ENCODE results near the gene LARGE1. TPM values are rescaled to one million over a fixed set of nuclear protein-coding genes. Genes with fewer than 3 reads are reported as not detected.

LARGE1 gene
- total RNA-seq, 2 experiments from 2014 or later, result 0.18 to 0.38 TPM

DNA sequence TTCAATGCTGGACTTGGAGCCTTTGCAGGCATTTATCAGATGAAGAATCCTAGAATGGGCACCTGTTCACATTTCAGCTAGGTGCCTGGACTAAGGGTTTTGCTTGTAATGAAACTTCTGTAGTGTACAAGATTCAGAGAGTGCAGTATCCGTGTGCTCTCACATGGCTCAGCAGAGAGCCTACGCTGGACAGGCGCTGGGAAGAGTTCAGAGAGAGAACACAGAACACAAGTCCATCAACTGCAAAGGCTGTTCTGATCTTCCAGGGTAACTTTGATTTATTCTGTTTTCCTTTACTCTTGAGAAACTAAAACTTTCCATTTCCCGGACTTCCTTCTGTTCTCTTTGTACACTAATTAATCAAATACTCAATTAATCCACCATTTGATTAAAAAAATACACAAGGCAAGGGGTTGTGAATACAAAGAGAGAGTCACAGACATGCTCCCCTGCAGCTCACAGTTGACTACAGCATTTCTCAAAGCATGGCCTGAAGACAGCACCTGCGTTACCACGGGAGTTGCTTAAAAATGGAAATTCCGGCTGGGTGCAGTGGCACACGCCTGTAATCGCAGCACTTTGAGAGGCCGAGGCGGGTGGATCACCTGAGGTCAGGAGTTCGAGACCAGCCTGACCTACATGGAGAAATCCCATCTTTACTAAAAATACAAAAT lies 393.7 kb downstream of the LARGE1 start:
- peaks cover 10% of the 10 kb centered on the region for H3K9me3 Mint-ChIP-seq
- H3K4me1 Mint-ChIP-seq, result no peaks in the 10 kb centered on the region
- H3K36me3 Mint-ChIP-seq (ENCODE audit: low read depth), result no peaks in the 10 kb centered on the region
- ChIA-PET POLR2A (no interaction called here), CTCF (no interaction called here)
- H3K27me3 Mint-ChIP-seq, result no peaks in the 10 kb centered on the region
- H3K4me3 Mint-ChIP-seq, result no peak overlapping the region
- no peak overlapping the region for H3K27ac Mint-ChIP-seq
- DNase-seq, result no peak

DNA sequence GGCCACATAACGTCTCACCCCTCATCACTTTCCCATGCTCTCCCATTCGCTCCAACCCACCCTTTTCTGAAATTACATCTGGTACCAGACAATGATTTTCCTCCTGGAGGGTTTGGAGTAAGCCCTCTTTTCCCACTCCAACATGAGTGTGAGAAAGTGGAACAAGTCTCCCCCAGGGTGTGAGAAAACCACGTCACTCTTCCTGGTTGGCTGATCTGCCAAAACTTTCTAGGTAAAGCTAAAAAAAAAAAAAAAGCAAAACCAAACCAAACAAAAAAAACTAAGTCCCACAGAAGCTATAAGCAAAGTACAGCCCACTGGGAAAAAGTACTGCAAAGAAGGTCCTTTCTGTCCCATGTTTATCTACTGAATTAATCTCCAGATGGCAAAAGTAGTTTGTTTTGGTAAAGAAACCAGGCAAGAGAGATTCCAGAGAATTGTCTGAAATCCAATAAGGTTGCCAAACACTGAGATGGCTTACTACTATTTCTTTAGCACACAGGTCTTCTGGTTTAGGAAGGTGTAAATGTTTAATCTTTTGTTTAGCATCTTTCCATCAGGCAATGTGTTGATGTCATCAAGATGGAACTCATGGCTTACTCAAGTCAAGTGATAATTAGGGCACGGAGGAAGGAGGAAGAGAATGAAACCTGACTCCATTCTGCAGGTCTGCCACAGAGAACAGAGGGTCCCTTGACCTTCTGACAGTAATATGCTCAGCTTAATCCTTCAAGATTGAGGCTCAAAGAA lies 395.6 kb downstream of the LARGE1 start:
- Mint-ChIP-seq H3K36me3 (ENCODE audit: low read depth) (no peaks in the 10 kb centered on the region), H3K9me3 (peaks cover 10% of the 10 kb centered on the region), H3K27ac (no peak overlapping the region), H3K27me3 (no peaks in the 10 kb centered on the region), H3K4me3 (no peak overlapping the region), H3K4me1 (no peaks in the 10 kb centered on the region)
- no peak for DNase-seq
- POLR2A ChIA-PET, result no interaction called here
- CTCF ChIA-PET, result no interaction called here

DNA sequence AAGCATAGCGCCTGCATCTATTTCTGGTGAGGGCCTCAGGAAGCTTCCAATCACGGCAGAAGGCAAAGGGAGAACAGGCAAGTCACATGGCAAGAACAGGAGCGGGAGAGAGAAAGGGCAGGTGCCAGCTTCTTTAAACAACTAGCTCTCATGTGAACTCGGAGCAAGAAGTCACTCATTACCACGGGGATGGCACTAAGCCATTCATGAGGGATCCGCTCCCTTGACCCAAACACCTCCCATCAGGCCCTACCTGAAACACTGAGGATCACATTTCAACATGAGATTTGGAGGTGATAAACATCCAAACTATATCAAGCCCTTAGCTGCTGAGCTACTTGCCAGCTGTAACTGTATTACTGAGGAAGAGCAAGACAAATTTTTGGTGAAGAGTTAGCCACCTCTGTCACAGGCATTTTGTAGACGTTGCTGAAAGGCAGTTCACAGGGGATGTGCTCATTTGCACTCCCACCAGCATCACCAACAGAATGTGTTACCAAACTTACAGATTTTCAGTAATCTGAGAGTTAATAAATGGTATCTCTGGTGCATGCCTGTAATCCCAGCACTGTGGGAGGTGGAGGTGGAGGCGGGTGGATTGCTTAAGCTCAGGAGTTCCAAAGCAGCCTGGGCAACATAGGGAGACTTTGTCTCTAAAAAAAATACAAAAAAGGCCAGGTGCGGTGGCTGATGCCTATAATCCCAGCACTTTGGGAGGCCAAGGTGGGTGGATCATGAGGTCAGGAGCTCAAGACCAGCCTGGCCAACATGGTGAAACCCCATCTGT lies 398.2 kb downstream of the LARGE1 start:
- Mint-ChIP-seq H3K9me3 (peaks cover 10% of the 10 kb centered on the region), H3K27me3 (no peaks in the 10 kb centered on the region), H3K4me1 (no peaks in the 10 kb centered on the region), H3K36me3 (ENCODE audit: low read depth) (no peaks in the 10 kb centered on the region), H3K27ac (no peak overlapping the region), H3K4me3 (no peak overlapping the region)
- ChIA-PET CTCF (interaction anchor here (0.5 kb wide), 1 partner anchor 1706 kb away, joined by 3 read pairs; no protein-coding TSS in a partner anchor), POLR2A (no interaction called here)
- DNase-seq, result no peak

DNA sequence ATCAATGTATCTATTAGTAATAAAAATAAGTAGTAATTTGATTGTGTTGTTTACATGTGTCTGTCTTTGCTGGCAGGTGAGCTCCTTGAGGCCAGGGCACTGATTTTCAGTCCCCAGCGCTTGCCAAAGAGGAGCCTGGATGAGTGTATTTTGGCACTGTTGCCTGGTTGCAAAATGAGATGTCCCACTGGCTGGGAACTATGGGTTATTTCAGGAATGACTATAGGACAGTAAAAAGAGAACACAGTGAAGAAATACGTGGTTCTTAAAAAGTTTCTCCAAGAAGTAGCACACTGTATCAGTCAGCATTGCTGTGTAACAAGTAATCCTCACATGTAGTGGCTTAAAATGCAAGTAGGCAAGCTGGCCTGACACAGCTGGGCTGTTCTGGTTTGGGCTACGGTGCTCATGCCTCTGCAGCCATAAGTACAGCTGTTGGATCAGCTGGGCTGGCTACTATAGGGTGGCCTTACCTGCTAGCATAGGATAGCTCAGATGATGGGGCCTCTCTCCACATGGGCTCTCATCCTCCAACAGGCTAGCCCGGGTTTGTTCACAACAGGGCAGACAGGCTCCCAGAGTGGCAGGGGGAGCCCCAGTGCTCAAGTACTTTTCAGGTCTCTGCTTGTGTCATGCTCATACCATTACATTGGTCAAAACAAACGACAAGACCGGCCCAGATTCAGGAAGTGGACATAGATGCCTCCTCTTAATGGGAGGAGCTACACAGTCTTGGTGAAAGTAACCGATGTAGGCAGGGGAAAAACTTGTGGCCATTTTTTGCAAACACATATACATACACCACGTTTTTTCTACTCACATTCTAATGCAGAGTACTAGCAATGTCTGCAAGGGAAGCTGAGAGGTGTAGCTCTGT lies 399.1 kb downstream of the LARGE1 start:
- no peak overlapping the region for H3K4me3 Mint-ChIP-seq
- CTCF ChIA-PET, result interaction anchor here (0.7 kb wide), 1 partner anchor 58 kb away, joined by 3 read pairs; no protein-coding TSS in a partner anchor
- H3K36me3 Mint-ChIP-seq (ENCODE audit: low read depth), result no peaks in the 10 kb centered on the region
- no peaks in the 10 kb centered on the region for H3K27me3 Mint-ChIP-seq
- POLR2A ChIA-PET, result no interaction called here
- peaks cover 6% of the 10 kb centered on the region for H3K9me3 Mint-ChIP-seq
- H3K27ac Mint-ChIP-seq, result no peak overlapping the region
- H3K4me1 Mint-ChIP-seq, result no peaks in the 10 kb centered on the region
- no peak for DNase-seq

DNA sequence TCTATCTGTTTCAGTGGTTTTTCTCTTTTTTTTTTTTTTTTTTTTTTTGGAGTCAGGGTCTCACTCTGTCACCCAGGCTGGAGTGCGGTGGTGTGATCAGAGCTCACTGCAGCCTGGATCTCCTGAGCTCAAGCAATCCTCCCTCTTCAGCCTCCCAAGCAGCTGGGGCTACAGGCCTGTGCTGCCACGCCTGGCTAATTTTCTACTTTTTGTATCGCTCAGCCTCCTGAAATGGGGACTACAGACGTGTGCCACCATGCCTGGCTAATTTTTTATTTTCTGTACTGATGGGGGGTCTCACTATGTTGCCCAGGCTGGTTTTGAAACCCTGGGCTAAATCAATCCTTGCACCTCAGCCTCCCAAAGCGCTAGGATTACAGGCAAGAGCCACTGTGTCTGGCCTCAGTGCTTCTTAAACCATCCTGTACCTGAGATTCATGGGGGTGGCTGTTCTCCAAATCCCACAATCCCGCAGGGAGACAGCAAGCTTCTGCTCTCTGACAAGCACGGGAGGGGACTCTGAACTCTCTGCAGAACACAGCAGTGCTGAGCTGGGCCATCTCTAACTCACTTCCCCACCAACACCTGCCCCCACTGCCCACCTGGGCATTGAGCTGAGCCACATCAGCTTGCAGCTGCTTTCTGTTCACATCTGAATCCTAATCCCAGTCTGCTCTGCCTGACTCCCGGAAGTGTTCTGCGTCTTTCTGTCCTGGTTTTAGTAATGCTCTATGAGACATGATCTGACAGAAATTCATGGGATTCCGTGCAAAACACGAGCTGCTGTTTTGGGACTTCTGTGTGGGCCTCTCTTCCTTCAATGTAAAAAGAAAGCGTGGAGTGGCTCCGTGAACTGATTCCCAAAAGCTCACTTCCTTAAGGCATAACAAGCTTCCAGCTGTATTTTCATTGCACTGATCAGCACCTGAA lies 400.0 kb downstream of the LARGE1 start:
- Mint-ChIP-seq H3K9me3 (peaks cover 6% of the 10 kb centered on the region), H3K27ac (no peak overlapping the region), H3K36me3 (ENCODE audit: low read depth) (no peaks in the 10 kb centered on the region), H3K4me1 (no peaks in the 10 kb centered on the region), H3K27me3 (no peaks in the 10 kb centered on the region), H3K4me3 (no peak overlapping the region)
- ChIA-PET CTCF (interaction anchor here (0.7 to 1.5 kb wide), 2 partner anchors 59 to 60 kb away, joined by 3 to 9 read pairs; no protein-coding TSS in a partner anchor), POLR2A (no interaction called here)
- no peak for DNase-seq

DNA sequence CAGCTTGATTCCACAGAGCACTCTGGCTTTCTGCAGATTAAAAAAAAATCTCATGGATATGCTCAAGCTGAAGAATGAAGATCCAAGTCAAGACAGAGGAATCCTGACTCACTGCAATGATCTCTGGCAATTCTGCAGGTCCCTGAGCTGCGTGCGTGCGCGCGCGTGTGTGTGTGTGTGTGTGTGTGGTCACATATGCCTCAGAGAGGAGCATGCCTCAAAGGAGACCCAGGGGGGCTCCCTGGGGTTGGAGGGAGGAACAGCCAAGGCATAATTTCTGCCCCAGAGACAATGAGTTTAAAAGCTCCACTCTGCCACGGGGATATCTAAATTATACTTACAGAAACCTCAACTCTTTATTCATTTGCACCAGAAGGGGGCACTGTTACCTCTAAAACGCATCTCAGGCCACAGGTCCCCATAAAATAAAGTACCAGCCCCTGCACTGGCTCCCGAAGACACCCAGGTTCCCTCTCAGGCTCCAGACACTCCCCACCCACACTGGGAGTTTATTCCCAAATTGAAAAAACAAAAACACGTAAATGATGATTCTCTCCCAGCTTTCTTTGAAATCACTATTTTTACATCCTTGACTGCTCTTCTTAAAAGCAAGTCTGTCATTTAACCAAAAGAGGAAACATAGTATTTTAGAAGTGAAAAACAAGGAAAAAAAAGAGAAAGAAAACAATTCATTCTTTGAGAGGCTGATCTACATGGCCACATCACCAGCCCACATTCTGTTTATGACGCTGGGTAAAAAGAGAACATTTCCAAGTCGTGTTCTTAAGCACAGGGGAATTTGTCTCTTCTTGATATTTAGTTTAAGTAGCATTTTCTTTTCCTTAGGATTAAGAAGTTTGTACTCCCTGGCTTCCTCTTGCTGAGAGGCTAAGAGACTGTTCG lies 401.0 kb downstream of the LARGE1 start:
- no peaks in the 10 kb centered on the region for H3K4me1 Mint-ChIP-seq
- POLR2A ChIA-PET, result no interaction called here
- no peak overlapping the region for H3K27ac Mint-ChIP-seq
- H3K27me3 Mint-ChIP-seq, result no peaks in the 10 kb centered on the region
- H3K9me3 Mint-ChIP-seq, result peaks cover 6% of the 10 kb centered on the region
- CTCF ChIA-PET, result interaction anchor here (0.7 to 1.5 kb wide), 3 partner anchors 10 to 61 kb away, joined by 3 to 9 read pairs (median 6); no protein-coding TSS in a partner anchor
- H3K36me3 Mint-ChIP-seq (ENCODE audit: low read depth), result no peaks in the 10 kb centered on the region
- no peak overlapping the region for H3K4me3 Mint-ChIP-seq
- DNase-seq, result no peak

DNA sequence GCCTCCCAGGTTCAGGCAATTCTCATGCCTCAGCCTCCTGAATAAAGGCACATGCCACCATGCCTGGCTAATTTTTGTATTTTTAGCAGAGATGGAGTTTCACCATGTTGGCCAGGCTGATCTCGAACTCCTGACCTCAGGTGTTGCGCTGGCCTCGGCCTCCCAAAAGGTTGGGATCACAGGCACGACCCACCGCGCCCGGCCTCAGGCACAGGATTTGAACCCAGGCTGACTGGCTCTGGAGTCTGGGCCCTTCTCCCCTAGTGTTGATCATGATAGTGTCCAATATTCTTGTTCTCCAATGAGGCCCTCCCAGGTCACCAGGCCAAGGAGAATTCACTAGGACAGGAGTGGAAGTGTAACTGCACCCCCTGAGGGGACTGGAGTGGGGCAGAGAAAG lies 401.9 kb downstream of the LARGE1 start:
- Mint-ChIP-seq H3K9me3 (peaks cover 6% of the 10 kb centered on the region), H3K4me1 (no peaks in the 10 kb centered on the region), H3K36me3 (ENCODE audit: low read depth) (no peaks in the 10 kb centered on the region), H3K27ac (no peak overlapping the region), H3K4me3 (no peak overlapping the region), H3K27me3 (no peaks in the 10 kb centered on the region)
- CTCF ChIA-PET, result interaction anchor here (0.7 to 1.5 kb wide), 3 partner anchors 9 to 62 kb away, joined by 3 to 9 read pairs (median 6); no protein-coding TSS in a partner anchor
- no peak for DNase-seq
- POLR2A ChIA-PET, result no interaction called here

DNA sequence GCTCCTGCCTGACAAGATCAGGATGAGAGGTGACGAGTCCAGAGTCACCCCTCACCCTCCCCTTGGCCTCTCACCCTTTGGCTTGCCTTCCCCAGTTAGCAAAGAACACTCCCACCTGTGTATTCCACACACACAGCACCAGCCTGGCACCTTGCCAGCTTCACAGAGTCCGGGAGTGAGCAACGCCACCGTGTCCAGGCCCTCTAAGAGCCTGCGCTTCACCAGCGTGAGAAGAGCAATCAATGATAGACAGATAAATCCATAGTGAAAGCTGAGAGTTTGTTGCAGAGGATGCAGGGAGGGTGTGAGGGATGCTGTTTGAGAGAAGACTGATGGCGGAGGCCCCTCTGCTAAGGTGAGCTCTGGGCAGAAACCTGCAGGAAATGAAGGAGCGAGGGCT lies 404.5 kb downstream of the LARGE1 start:
- CTCF ChIA-PET, result no interaction called here

DNA sequence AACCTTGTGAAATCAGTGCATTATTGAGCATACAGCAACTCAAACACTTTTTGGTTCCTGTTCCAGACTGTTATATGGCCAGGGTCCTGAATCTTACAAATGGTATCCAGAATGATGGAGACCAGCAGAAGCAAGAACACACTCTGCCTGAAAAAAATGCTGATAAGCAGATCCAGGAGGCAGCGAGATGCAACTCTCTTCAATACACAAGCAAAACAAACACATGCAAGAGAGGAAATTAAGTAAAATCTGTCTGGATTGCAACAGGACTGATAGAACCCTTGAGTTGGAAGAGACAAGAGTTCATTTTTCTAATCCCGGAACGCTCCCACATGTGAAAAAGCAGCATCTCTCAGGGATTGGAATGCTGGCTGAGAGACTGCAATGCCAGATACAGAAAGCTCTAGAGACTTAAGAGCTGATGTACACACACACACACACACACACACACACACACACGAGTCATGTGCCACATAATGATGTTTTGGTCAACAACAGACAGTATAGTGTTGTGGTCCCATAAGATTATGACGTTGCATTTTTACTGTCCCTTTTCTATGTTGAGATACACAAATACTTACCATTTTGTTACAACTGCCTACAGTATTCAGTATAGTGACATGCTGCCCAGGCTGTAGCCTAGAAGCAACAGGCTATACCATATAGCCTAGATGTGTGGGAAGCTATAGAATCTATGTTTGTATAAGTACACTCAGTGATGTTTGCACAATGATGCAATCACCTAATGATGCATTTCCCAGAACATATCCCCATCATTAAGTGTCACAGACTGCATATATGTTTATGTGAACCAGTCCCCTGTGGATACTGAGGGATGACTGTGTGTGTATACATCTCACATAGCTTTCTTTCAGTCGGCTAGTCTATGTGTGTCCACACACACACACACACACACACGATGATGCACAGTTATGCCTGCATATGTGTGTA lies 406.6 kb downstream of the LARGE1 start:
- CTCF ChIA-PET, result no interaction called here
- POLR2A ChIA-PET, result no interaction called here
- no peak overlapping the region for H3K27ac Mint-ChIP-seq
- H3K27me3 Mint-ChIP-seq, result no peaks in the 10 kb centered on the region
- no peaks in the 10 kb centered on the region for H3K4me1 Mint-ChIP-seq
- H3K4me3 Mint-ChIP-seq, result no peak overlapping the region
- no peaks in the 10 kb centered on the region for H3K9me3 Mint-ChIP-seq
- no peaks in the 10 kb centered on the region for H3K36me3 Mint-ChIP-seq (ENCODE audit: low read depth)
- DNase-seq, result no peak

More for the DNA sequence above, 404.5 kb downstream of the LARGE1 start:
- Mint-ChIP-seq H3K9me3 (no peaks in the 10 kb centered on the region), H3K4me3 (no peak overlapping the region), H3K4me1 (no peaks in the 10 kb centered on the region), H3K36me3 (ENCODE audit: low read depth) (no peaks in the 10 kb centered on the region), H3K27ac (no peak overlapping the region), H3K27me3 (no peaks in the 10 kb centered on the region)
- POLR2A ChIA-PET, result no interaction called here
- DNase-seq, result no peak

DNA sequence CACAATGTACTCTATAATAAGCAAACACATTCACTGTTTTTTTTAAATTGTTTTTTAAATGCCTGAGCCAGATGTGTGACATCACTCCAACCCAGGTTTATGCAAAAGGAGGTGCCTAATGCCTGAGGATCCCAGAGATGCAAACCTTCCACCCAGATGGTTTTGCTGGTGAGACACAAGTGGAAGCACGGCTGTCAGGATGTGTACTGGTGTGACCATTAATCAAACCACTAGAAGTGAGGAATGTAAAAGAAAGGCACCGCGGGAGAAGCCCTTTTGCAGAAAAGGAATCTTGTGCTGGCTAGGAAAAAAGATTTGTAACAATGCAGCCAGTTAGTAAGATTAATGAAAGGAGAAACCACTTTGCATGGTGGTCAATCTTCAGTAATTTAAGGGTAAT lies 407.4 kb downstream of the LARGE1 start:
- CTCF ChIA-PET, result no interaction called here
- Mint-ChIP-seq H3K27ac (no peak overlapping the region), H3K36me3 (ENCODE audit: low read depth) (no peaks in the 10 kb centered on the region), H3K27me3 (no peaks in the 10 kb centered on the region), H3K9me3 (no peaks in the 10 kb centered on the region), H3K4me3 (no peak overlapping the region), H3K4me1 (no peaks in the 10 kb centered on the region)
- POLR2A ChIA-PET, result no interaction called here
- no peak for DNase-seq

All from activated CD4-positive, alpha-beta memory T cell treated with anti-CD3 and anti-CD28 coated beads, Interleukin-2, amount 10 ng/mL, durations not matched to agents 7 days and 5 days (primary cell).